Lower leg skin (tissue), 4 donors: Measurements from ENCODE around the gene TAGAP. TPM values are rescaled to one million over a fixed set of nuclear protein-coding genes. Genes with fewer than 3 reads are reported as not detected.

ENCODE experiments used
- DNase-seq, 2 donors: peaks; one replicate each; pipeline ENCODE4 v3.0.0-alpha.2; 2019; ENCODE audit warnings: low spot score in 2 of 2
- H3K4me3 ChIP-seq: fragments of 200-600 bp; sonication (generic); 2 replicates; pipeline ENCODE4 v1.5.1; 2017; ENCODE audit warnings: mild to moderate bottlenecking, low read depth; ENCODE audit not compliant: poor library complexity, severe bottlenecking
- POLR2A ChIP-seq, 2 donors: fragments of 450-650 bp; IDR thresholded peaks; one replicate each; pipeline ENCODE4 v1.6.1; 2016 to 2017; ENCODE audit warnings: antibody characterized with exemption in 2 of 2, mild to moderate bottlenecking in 1 of 2, moderate library complexity in 1 of 2
- WGBS, 2 donors: methylation state at CpG; one replicate each; pipeline ENCODE4 v1.1.5; 2018; 5-methylcytosine and 5-hydroxymethylcytosine counted together
- intact Hi-C: fragments of 100-400 bp; cut with DNase I; formaldehyde crosslinking; loops from one replicate; pipeline ENCODE4 v1.15.0; 2023; ENCODE audit warnings: low total_unique reads
- total RNA-seq, 4 donors: library from RNA; depleted of rRNA; stranded (reverse); fragments of >200 nt; gene quantifications; one replicate each; pipeline ENCODE4 v1.1.0, GENCODE V29; 2016
- TF ChIP-seq, protein P1 (sequence below), 3 donors: fragments of 450-650 bp; IDR thresholded peaks; one replicate each; pipeline ENCODE4 v1.5.1; 2016; ENCODE audit warnings: antibody characterized with exemption in 3 of 3, mild to moderate bottlenecking in 3 of 3, moderate library complexity in 2 of 3

Gene TAGAP
- total RNA-seq, 4 donors from 2014 or later: 1.1 to 2.7 (median 1.9) TPM

DNA sequence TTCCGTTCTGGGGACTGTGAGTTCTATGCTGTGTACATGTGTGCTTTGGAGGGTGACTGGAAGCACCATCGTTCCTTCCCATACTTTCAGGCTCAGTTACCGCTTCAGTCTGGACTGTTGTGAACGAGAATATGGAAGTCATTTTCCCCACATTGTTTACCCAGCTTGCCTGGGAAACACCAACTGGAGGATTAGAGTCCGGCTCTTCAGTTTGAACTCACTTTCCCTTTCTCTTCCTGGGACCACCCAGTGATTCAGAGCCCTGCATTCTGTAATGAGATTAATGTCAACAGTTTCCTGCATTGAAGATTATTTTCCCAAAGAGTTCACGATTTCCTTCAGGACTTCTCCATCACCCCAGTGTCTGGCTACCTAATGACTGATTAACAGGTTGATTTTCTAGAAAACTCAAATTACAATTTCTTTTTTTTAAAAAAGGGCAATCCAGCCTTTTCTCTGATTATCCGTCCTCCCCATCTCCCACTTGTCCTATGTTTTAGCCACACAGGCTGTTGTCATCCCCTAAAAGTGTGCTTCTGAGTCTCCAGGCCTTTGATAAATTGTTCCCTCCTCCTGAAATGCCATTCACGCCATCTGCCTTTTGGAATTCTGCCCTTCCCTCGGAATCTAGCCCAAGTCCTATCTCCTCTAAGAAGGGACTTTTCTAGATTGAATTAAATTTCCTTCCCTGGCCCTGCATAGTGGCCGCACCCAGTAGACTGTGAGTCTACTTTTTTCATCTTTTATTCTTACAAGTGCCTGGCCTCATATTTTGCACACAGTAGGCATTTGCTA lies 3.3 kb upstream of the TAGAP start:
- intact Hi-C loops: no loop called here
- WGBS, 2 donors: 65 to 73% methylated on average over 10 of the region's 10 CpGs
- no peak for TF ChIP-seq POLR2A (IDR thresholded peaks at IDR 0.05)
- TF ChIP-seq, protein P1, sequence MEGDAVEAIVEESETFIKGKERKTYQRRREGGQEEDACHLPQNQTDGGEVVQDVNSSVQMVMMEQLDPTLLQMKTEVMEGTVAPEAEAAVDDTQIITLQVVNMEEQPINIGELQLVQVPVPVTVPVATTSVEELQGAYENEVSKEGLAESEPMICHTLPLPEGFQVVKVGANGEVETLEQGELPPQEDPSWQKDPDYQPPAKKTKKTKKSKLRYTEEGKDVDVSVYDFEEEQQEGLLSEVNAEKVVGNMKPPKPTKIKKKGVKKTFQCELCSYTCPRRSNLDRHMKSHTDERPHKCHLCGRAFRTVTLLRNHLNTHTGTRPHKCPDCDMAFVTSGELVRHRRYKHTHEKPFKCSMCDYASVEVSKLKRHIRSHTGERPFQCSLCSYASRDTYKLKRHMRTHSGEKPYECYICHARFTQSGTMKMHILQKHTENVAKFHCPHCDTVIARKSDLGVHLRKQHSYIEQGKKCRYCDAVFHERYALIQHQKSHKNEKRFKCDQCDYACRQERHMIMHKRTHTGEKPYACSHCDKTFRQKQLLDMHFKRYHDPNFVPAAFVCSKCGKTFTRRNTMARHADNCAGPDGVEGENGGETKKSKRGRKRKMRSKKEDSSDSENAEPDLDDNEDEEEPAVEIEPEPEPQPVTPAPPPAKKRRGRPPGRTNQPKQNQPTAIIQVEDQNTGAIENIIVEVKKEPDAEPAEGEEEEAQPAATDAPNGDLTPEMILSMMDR (IDR thresholded peaks at IDR 0.05): no peak
- no peak overlapping the region for H3K4me3 ChIP-seq
- DNase-seq: no peak

GRCh38 chr6:159045801-159046200 lies 1.0 kb upstream of the TAGAP start:
- DNase-seq: no peak
- no peak overlapping the region for H3K4me3 ChIP-seq
- TF ChIP-seq, protein P1 (IDR thresholded peaks at IDR 0.05): no peak
- no peak for TF ChIP-seq POLR2A (IDR thresholded peaks at IDR 0.05)
- 64 to 78% methylated on average over 7 of the region's 7 CpGs for WGBS, 2 donors
- intact Hi-C loops: no loop called here

DNA sequence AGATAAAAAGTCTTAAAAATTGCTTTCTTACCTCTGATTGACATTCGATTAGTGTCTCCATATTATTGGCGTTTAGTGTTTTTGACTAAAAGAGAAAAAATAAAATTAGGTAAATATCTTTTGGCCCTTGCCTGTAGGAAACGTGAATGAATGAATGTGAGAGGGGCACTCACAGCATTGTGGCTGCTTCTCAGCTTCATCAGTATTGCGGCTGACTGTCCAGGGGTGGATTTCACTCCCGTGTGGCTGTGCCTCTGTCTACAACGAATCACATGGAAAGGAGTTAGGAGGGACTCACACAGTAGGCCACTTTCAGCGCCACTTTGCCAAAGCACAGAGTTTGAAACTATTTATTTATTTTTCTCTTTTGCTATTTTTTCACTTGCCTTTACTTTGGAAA lies 844 bp downstream of the TAGAP start:
- WGBS, 2 donors: 70 to 72% methylated on average over 7 of the region's 7 CpGs
- DNase-seq: no peak
- TF ChIP-seq POLR2A (IDR thresholded peaks at IDR 0.05): no peak
- TF ChIP-seq, protein P1 (IDR thresholded peaks at IDR 0.05): no peak
- H3K4me3 ChIP-seq: no peak overlapping the region
- intact Hi-C loops: no loop called here

GRCh38 chr6:159043251-159043650 lies 1.5 kb downstream of the TAGAP start:
- intact Hi-C loops: no loop called here
- DNase-seq: no peak
- TF ChIP-seq, protein P1 (IDR thresholded peaks at IDR 0.05): no peak
- no peak for TF ChIP-seq POLR2A (IDR thresholded peaks at IDR 0.05)
- 63 to 64% methylated on average over 6 of the region's 6 CpGs for WGBS, 2 donors
- H3K4me3 ChIP-seq: no peak overlapping the region

- no peak for DNase-seq
- TF ChIP-seq, protein P1 (IDR thresholded peaks at IDR 0.05): no peak
- no peak for TF ChIP-seq POLR2A (IDR thresholded peaks at IDR 0.05)
- WGBS, 2 donors: 23 to 27% methylated on average over 5 of the region's 5 CpGs
- intact Hi-C loops: no loop called here
- no peak overlapping the region for H3K4me3 ChIP-seq
These were observed 2.0 kb downstream of the TAGAP start for GRCh38 chr6:159042826-159043181.
